ENCODE data around the gene PLD1. TPM values are rescaled to one million over a fixed set of nuclear protein-coding genes. Genes with fewer than 3 reads are reported as not detected.

The PLD1 gene
- total and polyA plus RNA-seq, 4 donors = 3.1 to 31.1 (median 12.2) TPM

DNA sequence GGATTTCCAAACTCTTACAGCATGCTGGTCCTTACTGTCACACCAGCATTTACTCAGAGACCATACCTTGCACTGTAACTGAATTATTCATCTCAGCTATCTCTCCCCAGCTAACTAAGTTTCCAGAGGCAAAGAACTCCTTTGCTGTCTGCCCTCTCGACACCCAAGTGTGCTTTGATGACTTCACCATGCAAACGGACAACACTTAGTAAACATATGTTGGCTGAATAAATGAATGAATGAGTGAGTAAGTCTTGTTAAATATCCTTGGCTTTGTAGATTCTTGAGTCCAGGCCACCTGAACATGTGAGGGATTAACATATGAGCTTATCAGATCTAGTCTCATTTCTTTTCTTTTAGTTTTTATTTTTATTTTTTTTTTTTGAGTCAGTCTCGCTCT is 138.2 kb downstream of the PLD1 start:
- TF ChIP-seq, protein P1, sequence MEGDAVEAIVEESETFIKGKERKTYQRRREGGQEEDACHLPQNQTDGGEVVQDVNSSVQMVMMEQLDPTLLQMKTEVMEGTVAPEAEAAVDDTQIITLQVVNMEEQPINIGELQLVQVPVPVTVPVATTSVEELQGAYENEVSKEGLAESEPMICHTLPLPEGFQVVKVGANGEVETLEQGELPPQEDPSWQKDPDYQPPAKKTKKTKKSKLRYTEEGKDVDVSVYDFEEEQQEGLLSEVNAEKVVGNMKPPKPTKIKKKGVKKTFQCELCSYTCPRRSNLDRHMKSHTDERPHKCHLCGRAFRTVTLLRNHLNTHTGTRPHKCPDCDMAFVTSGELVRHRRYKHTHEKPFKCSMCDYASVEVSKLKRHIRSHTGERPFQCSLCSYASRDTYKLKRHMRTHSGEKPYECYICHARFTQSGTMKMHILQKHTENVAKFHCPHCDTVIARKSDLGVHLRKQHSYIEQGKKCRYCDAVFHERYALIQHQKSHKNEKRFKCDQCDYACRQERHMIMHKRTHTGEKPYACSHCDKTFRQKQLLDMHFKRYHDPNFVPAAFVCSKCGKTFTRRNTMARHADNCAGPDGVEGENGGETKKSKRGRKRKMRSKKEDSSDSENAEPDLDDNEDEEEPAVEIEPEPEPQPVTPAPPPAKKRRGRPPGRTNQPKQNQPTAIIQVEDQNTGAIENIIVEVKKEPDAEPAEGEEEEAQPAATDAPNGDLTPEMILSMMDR (IDR thresholded peaks at IDR 0.05; ENCODE audit: control extremely low read depth, extremely low read depth) = no peak
- peaks cover 0 to 10% (median 2%) of the 10 kb centered on the region in 4 donors for H3K36me3 ChIP-seq (ENCODE audit: control insufficient read depth in 4 of 4, insufficient read depth in 4 of 4, low read length in 4 of 4)
- no peak overlapping the region for H3K27ac ChIP-seq (ENCODE audit: low read depth in 1 of 2, low read length in 1 of 2)
- ATAC-seq (ENCODE audit: insufficient read depth, low FRiP score) (no peak), DNase-seq (no peak)
- WGBS, 2 donors = 89 to 94% methylated on average over 3 of the region's 3 CpGs
- H3K9me3 ChIP-seq (ENCODE audit: control insufficient read depth in 4 of 4, insufficient read depth in 3 of 4, low read length in 3 of 4) = no peaks in the 10 kb centered on the region
- H3K27me3 ChIP-seq (ENCODE audit: control insufficient read depth in 3 of 3, insufficient read depth in 3 of 3, low read length in 2 of 3) = no peaks in the 10 kb centered on the region
- H3K4me3 ChIP-seq = no peak overlapping the region
- H3K9ac ChIP-seq (ENCODE audit: insufficient read depth in 1 of 2, low read length in 2 of 2) = no peak overlapping the region
- H3K4me1 ChIP-seq (ENCODE audit: control insufficient read depth in 5 of 5, insufficient read depth in 5 of 5, low read length in 5 of 5) = peaks cover 0 to 5% (median 0%) of the 10 kb centered on the region in 5 donors

DNA sequence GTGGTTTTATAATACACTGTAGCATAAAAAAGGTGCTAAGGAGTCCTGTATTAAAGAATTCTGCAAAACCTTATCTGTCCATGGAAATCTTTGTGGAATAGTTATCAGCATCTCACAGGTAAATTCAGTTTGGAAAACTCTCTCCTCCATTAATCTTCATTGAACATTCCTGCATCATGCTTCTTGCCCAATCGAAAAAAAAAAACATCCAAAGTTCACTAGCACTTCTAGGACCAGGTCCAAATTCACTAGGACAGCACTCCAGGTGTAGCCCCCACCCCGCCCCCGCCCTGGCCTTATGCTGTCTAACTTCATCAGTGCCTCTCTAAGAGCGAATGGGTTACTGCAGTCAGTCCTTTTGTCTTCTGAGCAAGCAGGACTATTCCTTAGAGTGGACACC is 138.6 kb downstream of the PLD1 start:
- H3K9ac ChIP-seq (ENCODE audit: insufficient read depth in 1 of 2, low read length in 2 of 2) = no peak overlapping the region
- whole genome bisulfite sequencing, 2 donors = 93 to 97% methylated on average over 4 of the region's 4 CpGs
- H3K9me3 ChIP-seq (ENCODE audit: control insufficient read depth in 4 of 4, insufficient read depth in 3 of 4, low read length in 3 of 4) = no peaks in the 10 kb centered on the region
- peaks cover 0 to 5% (median 0%) of the 10 kb centered on the region in 5 donors for H3K4me1 ChIP-seq (ENCODE audit: control insufficient read depth in 5 of 5, insufficient read depth in 5 of 5, low read length in 5 of 5)
- DNase-seq = no peak
- H3K27me3 ChIP-seq (ENCODE audit: control insufficient read depth in 3 of 3, insufficient read depth in 3 of 3, low read length in 2 of 3) = no peaks in the 10 kb centered on the region
- no peak overlapping the region for H3K27ac ChIP-seq (ENCODE audit: low read depth in 1 of 2, low read length in 1 of 2)
- TF ChIP-seq, protein P1 (IDR thresholded peaks at IDR 0.05; ENCODE audit: control extremely low read depth, extremely low read depth) = no peak
- H3K4me3 ChIP-seq = no peak overlapping the region
- ATAC-seq (ENCODE audit: insufficient read depth, low FRiP score) = no peak
- peaks cover 0 to 12% (median 2%) of the 10 kb centered on the region in 4 donors for H3K36me3 ChIP-seq (ENCODE audit: control insufficient read depth in 4 of 4, insufficient read depth in 4 of 4, low read length in 4 of 4)

DNA sequence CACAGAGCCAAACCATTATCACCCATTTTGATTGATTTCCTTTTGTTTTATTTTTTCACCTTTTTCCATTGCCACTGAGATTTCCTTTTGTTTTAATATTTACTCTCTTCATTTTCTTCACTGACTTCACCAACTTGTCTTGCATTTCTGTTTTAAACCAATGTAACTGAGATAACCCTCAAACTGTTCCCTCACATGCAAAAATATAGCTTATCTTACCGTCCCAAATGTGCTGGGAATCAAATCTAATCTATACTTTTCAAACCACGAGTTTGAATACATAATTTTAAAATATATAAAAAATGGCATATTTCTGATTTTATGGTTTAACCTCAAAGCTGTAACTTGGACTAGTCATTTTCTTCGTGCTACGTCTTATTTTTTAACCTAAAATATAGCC is 143.8 kb downstream of the PLD1 start:
- TF ChIP-seq, protein P1 (IDR thresholded peaks at IDR 0.05; ENCODE audit: control extremely low read depth, extremely low read depth) = no peak
- no peaks in the 10 kb centered on the region for H3K4me1 ChIP-seq (ENCODE audit: control insufficient read depth in 5 of 5, insufficient read depth in 5 of 5, low read length in 5 of 5)
- no peaks in the 10 kb centered on the region for H3K9me3 ChIP-seq (ENCODE audit: control insufficient read depth in 4 of 4, insufficient read depth in 3 of 4, low read length in 3 of 4)
- peaks cover 0 to 24% (median 3%) of the 10 kb centered on the region in 4 donors for H3K36me3 ChIP-seq (ENCODE audit: control insufficient read depth in 4 of 4, insufficient read depth in 4 of 4, low read length in 4 of 4)
- H3K4me3 ChIP-seq = no peak overlapping the region
- 92 to 96% methylated on average over 4 of the region's 4 CpGs for WGBS, 2 donors
- ATAC-seq (ENCODE audit: insufficient read depth, low FRiP score) (no peak), DNase-seq (no peak)
- no peaks in the 10 kb centered on the region for H3K27me3 ChIP-seq (ENCODE audit: control insufficient read depth in 3 of 3, insufficient read depth in 3 of 3, low read length in 2 of 3)
- no peak overlapping the region for H3K27ac ChIP-seq (ENCODE audit: low read depth in 1 of 2, low read length in 1 of 2)
- H3K9ac ChIP-seq (ENCODE audit: insufficient read depth in 1 of 2, low read length in 2 of 2) = no peak overlapping the region

DNA sequence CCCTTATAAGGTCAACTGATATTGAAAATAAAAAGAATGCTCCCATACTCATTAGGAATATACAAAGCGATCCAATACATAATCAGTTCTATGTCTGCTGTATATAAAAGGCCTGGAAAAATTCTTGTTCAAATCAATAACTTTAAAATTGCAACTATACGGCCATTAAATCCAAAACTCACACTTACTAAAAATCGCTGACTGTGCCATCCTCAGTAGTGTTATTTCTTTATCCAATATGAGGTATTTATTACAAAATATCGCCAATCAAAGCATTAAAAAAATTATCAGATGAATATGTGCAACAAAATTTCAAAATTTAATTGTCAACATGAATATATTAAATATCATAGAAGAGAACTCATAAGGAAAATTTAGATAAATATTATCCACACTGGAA is 146.5 kb downstream of the PLD1 start:
- TF ChIP-seq, protein P1 (IDR thresholded peaks at IDR 0.05; ENCODE audit: control extremely low read depth, extremely low read depth) = no peak
- H3K36me3 ChIP-seq (ENCODE audit: control insufficient read depth in 4 of 4, insufficient read depth in 4 of 4, low read length in 4 of 4) = peaks cover 0 to 30% (median 4%) of the 10 kb centered on the region in 4 donors
- H3K9me3 ChIP-seq (ENCODE audit: control insufficient read depth in 4 of 4, insufficient read depth in 3 of 4, low read length in 3 of 4) = no peaks in the 10 kb centered on the region
- ATAC-seq (ENCODE audit: insufficient read depth, low FRiP score) (no peak), DNase-seq (no peak)
- no peak overlapping the region for H3K9ac ChIP-seq (ENCODE audit: insufficient read depth in 1 of 2, low read length in 2 of 2)
- no peaks in the 10 kb centered on the region for H3K27me3 ChIP-seq (ENCODE audit: control insufficient read depth in 3 of 3, insufficient read depth in 3 of 3, low read length in 2 of 3)
- no peak overlapping the region for H3K27ac ChIP-seq (ENCODE audit: low read depth in 1 of 2, low read length in 1 of 2)
- H3K4me1 ChIP-seq (ENCODE audit: control insufficient read depth in 5 of 5, insufficient read depth in 5 of 5, low read length in 5 of 5) = peaks cover 0 to 4% (median 0%) of the 10 kb centered on the region in 5 donors
- no peak overlapping the region for H3K4me3 ChIP-seq
- 97 to 98% methylated on average over 4 of the region's 4 CpGs for WGBS, 2 donors
